Measurements from ENCODE around the gene NGFR. TPM values are rescaled to one million over a fixed set of nuclear protein-coding genes. Genes with fewer than 3 reads are reported as not detected.

Gene NGFR
- total RNA-seq, 4 donors from 2014 or later = 3.3 to 19.8 (median 8.2) TPM

GRCh38 chr17:49467175-49467574 lies 27.9 kb upstream of the NGFR start:
- intact Hi-C loops (cut with DNase I; ENCODE audit: low total_unique reads) = no loop called here
- in situ Hi-C loops (cut with MboI; ENCODE audit: low pct_ligation_motif_present in 1 of 4, low pct_unique_long_range_greater_than_20kb in 1 of 4, low sequenced_read_pairs in 3 of 4) = no loop called here
- Histone ChIP-seq H3K4me1 (peaks cover 0 to 9% (median 7%) of the 10 kb centered on the region in 4 donors), H3K27me3 (peaks cover 67% of the 10 kb centered on the region), H3K27ac (no peak overlapping the region), H3K4me3 (no peak overlapping the region), H3K36me3 (no peaks in the 10 kb centered on the region), H3K9me3 (peaks cover 5 to 6% of the 10 kb centered on the region in 2 donors)
- DNase-seq = no peak
- 60 to 77% methylated on average over 1 of the region's 1 CpG for WGBS, 2 donors (ENCODE audit: low coverage in 1 of 2)
- no peak for TF ChIP-seq EP300 (IDR thresholded peaks at IDR 0.05; ENCODE audit: low read depth)
- TF ChIP-seq CTCF (IDR thresholded peaks at IDR 0.05) = no peak
- TF ChIP-seq POLR2AphosphoS5 (IDR thresholded peaks at IDR 0.05) = no peak
- no peak for TF ChIP-seq POLR2A (IDR thresholded peaks at IDR 0.05)

- 92% methylated on average over 1 of the region's 1 CpG; no CpG with 5 or more reads in 1 of the 2 donors for WGBS, 2 donors (ENCODE audit: low coverage in 1 of 2)
- DNase-seq = no peak
- intact Hi-C loops (cut with DNase I; ENCODE audit: low total_unique reads) = no loop called here
Observed at GRCh38 chr17:49468811-49469385, 26.2 kb upstream of the NGFR start.

GRCh38 chr17:49469831-49470810 lies 25.0 kb upstream of the NGFR start:
- in situ Hi-C loops (cut with MboI; ENCODE audit: low pct_ligation_motif_present in 1 of 4, low pct_unique_long_range_greater_than_20kb in 1 of 4, low sequenced_read_pairs in 3 of 4) (no loop called here), intact Hi-C loops (cut with DNase I; ENCODE audit: low total_unique reads) (no loop called here)
- H3K4me1 ChIP-seq = peaks cover 0 to 9% (median 7%) of the 10 kb centered on the region in 4 donors
- H3K9me3 ChIP-seq = no peaks in the 10 kb centered on the region
- TF ChIP-seq POLR2AphosphoS5 (IDR thresholded peaks at IDR 0.05) = no peak
- TF ChIP-seq EP300 (IDR thresholded peaks at IDR 0.05; ENCODE audit: low read depth) = no peak
- TF ChIP-seq POLR2A (IDR thresholded peaks at IDR 0.05) = no peak
- no peak for TF ChIP-seq CTCF (IDR thresholded peaks at IDR 0.05)
- no peak for DNase-seq
- 43% methylated on average over 35 of the region's 52 CpGs; no CpG with 5 or more reads in 1 of the 2 donors for WGBS, 2 donors (ENCODE audit: low coverage in 1 of 2)
- H3K27me3 ChIP-seq = peaks cover 56% of the 10 kb centered on the region
- peak overlapping the region in 2 of 4 donors; percentile 3 to 5 for H3K4me3 ChIP-seq
- no peak overlapping the region for H3K27ac ChIP-seq
- H3K36me3 ChIP-seq = no peaks in the 10 kb centered on the region

More at GRCh38 chr17:49468811-49469385, 26.2 kb upstream of the NGFR start:
- Histone ChIP-seq H3K4me3 (no peak overlapping the region), H3K4me1 (peaks cover 0 to 9% (median 7%) of the 10 kb centered on the region in 4 donors), H3K9me3 (peaks cover 3 to 4% of the 10 kb centered on the region in 2 donors), H3K27ac (no peak overlapping the region), H3K36me3 (no peaks in the 10 kb centered on the region), H3K27me3 (peaks cover 67% of the 10 kb centered on the region)
- in situ Hi-C loops (cut with MboI; ENCODE audit: low pct_ligation_motif_present in 1 of 4, low pct_unique_long_range_greater_than_20kb in 1 of 4, low sequenced_read_pairs in 3 of 4) = no loop called here
- TF ChIP-seq EP300 (IDR thresholded peaks at IDR 0.05; ENCODE audit: low read depth) (no peak), CTCF (IDR thresholded peaks at IDR 0.05) (no peak), POLR2AphosphoS5 (IDR thresholded peaks at IDR 0.05) (no peak), POLR2A (IDR thresholded peaks at IDR 0.05) (no peak)

- Histone ChIP-seq H3K9me3 (no peaks in the 10 kb centered on the region), H3K36me3 (no peaks in the 10 kb centered on the region), H3K27me3 (peaks cover 58% of the 10 kb centered on the region), H3K27ac (no peak overlapping the region), H3K4me3 (no peak overlapping the region), H3K4me1 (peaks cover 0 to 9% (median 7%) of the 10 kb centered on the region in 4 donors)
- no peak for DNase-seq
- in situ Hi-C loops (cut with MboI; ENCODE audit: low pct_ligation_motif_present in 1 of 4, low pct_unique_long_range_greater_than_20kb in 1 of 4, low sequenced_read_pairs in 3 of 4) (no loop called here), intact Hi-C loops (cut with DNase I; ENCODE audit: low total_unique reads) (no loop called here)
- 13 to 46% methylated on average over 1 to 13 of the region's 13 CpGs for WGBS, 2 donors (ENCODE audit: low coverage in 1 of 2)
- TF ChIP-seq POLR2AphosphoS5 (IDR thresholded peaks at IDR 0.05) (no peak), EP300 (IDR thresholded peaks at IDR 0.05; ENCODE audit: low read depth) (no peak), CTCF (IDR thresholded peaks at IDR 0.05) (no peak), POLR2A (IDR thresholded peaks at IDR 0.05) (no peak)
Observed at GRCh38 chr17:49471089-49471683, 23.9 kb upstream of the NGFR start.

All from transverse colon (tissue), 4 donors.